ENCODE data around the gene HAGH.

Gene HAGH

GRCh38 chr16:1785846-1786170 is 40.8 kb downstream of the HAGH start:
- no peak for DNase-seq

- DNase-seq = no peak
Measured at GRCh38 chr16:1784977-1785845, 41.4 kb downstream of the HAGH start.

- peak; percentile 99 to 100 (median 100) for DNase-seq
Measured at GRCh38 chr16:1782408-1783264, 44.0 kb downstream of the HAGH start, which contains the start of the genes NUBP2 and SPSB3. Gene NUBP2, plus strand, starts transcription at chr16:1782960. Its CDS starts 61 bp downstream, at chr16:1783021. Gene SPSB3, minus strand, starts transcription at chr16:1782571. Its CDS starts 1,088 bp downstream, at chr16:1781483.

GRCh38 chr16:1781758-1782407 is 44.7 kb downstream of the HAGH start:
- DNase-seq = peak in 2 of 3 donors; percentile 32 to 62

GRCh38 chr16:1781254-1781653 is 45.4 kb downstream of the HAGH start:
- DNase-seq = no peak

GRCh38 chr16:1780677-1781072 is 46.0 kb downstream of the HAGH start:
- no peak for DNase-seq

GRCh38 chr16:1779741-1780676 is 46.6 kb downstream of the HAGH start:
- no peak for DNase-seq

- DNase-seq = no peak
Measured at GRCh38 chr16:1779234-1779701, 47.4 kb downstream of the HAGH start.

- DNase-seq = no peak
Measured at GRCh38 chr16:1778200-1779179, 48.1 kb downstream of the HAGH start.

- no peak for DNase-seq
Measured at GRCh38 chr16:1777375-1778199, 49.0 kb downstream of the HAGH start.

- no peak for DNase-seq
Measured at GRCh38 chr16:1776991-1777374, 49.6 kb downstream of the HAGH start.

- no peak for DNase-seq
Measured at GRCh38 chr16:1776672-1776955, 50.0 kb downstream of the HAGH start.

GRCh38 chr16:1775846-1776671 is 50.6 kb downstream of the HAGH start:
- DNase-seq = no peak

- no peak for DNase-seq
Measured at GRCh38 chr16:1775006-1775845, 51.4 kb downstream of the HAGH start.

- DNase-seq = no peak
Measured at GRCh38 chr16:1774448-1774780, 52.2 kb downstream of the HAGH start.

GRCh38 chr16:1773703-1774447 is 52.8 kb downstream of the HAGH start:
- DNase-seq = peak; percentile 35 to 60 (median 53)

GRCh38 chr16:1772908-1773702 is 53.5 kb downstream of the HAGH start, which contains the start of gene MRPS34:
Gene MRPS34, minus strand, starts transcription at chr16:1773134. Its CDS starts 15 bp downstream, at chr16:1773119.
- peak; percentile 88 to 95 (median 93) for DNase-seq

Measured in suppressor macrophage treated with lipopolysaccharide for 1 hour (primary cell).